Measurements from ENCODE around the gene TXNDC8.

The TXNDC8 gene

DNA sequence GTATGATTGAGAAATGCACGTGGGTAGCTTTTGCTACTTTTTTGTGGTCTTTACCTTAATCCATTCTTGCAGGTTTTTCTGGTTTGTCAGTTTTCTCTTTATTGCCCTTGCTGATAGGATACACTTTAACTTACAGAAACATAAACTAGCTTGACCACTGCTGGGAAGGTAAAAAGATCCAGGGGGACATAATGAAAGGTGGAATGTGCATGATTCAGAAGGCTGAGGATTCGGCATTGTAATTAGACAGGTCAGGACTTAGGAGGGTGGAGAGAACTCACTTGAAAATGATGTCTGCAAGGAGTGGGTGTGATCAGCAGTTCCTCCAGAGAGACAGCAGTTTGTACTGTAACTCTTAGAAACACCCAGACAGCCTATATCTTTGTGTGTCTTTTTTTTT, 19.8 kb upstream of the TXNDC8 start:
- DNase-seq (ENCODE audit: low read depth in 2 of 2): no peak
- TF ChIP-seq, protein P1, sequence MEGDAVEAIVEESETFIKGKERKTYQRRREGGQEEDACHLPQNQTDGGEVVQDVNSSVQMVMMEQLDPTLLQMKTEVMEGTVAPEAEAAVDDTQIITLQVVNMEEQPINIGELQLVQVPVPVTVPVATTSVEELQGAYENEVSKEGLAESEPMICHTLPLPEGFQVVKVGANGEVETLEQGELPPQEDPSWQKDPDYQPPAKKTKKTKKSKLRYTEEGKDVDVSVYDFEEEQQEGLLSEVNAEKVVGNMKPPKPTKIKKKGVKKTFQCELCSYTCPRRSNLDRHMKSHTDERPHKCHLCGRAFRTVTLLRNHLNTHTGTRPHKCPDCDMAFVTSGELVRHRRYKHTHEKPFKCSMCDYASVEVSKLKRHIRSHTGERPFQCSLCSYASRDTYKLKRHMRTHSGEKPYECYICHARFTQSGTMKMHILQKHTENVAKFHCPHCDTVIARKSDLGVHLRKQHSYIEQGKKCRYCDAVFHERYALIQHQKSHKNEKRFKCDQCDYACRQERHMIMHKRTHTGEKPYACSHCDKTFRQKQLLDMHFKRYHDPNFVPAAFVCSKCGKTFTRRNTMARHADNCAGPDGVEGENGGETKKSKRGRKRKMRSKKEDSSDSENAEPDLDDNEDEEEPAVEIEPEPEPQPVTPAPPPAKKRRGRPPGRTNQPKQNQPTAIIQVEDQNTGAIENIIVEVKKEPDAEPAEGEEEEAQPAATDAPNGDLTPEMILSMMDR (IDR thresholded peaks at IDR 0.05; ENCODE audit: low read depth, low read length): no peak
- H3K4me3 ChIP-seq (replicated peaks in 1 of 2; ENCODE audit: low read depth in 2 of 2, low read length in 2 of 2): no peak overlapping the region

DNA sequence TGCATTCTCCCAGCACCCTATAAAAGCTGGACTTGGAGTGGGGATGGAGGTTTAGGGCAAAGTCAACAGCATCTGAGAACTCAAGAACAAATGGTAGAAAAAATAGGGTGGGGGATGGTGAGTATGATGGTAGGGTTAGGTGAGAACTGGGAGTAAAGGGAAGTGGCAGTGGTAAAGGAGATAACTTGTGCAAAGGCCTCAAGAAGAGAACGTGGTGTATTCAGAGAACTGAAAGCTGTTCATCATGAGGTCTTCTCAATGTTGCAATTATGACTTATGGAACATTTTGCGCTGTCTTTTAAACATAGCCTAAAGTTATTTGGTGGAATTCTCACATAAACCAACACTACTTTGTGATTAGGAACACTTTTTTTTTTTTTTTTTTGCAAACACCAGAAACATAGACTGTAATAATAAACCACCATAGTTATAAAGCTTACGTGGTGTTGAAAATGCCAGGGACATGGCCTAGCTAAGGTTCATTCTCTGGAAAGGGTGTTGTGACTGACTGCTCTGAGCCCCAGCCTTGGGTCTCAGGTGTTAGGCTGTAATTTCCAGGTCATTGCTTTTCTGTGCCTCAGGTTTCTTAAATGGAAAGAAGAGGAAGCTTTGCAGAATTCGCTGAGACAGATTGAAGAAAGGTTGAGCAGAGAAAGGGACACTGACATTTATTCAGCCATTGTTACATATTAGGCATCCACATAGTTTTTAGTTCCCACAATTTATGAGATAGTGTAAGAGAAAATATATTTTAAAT, 19.2 kb upstream of the TXNDC8 start:
- DNase-seq (ENCODE audit: low read depth in 2 of 2): no peak
- H3K4me3 ChIP-seq (replicated peaks in 1 of 2; ENCODE audit: low read depth in 2 of 2, low read length in 2 of 2): no peak overlapping the region
- TF ChIP-seq, protein P1 (IDR thresholded peaks at IDR 0.05; ENCODE audit: low read depth, low read length): no peak

DNA sequence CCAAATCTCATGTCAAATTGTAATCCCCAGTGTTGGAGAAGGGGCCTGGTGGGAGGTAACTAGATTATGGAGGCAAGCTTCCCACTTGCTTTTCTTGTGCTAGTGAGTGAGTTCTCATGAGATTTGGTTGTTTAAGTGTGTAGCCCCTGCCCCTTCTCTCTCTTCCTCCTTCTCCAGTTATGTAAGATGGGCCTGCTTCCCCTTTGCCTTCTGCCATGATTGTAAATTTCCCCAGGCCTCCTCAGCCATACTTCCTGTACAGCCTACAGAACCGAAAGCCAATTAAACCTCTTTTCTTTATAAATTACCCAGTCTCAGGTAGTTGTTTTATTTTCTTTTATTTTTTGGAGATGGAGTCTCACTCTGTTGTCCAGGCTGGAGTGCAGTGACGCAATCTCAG, 18.2 kb upstream of the TXNDC8 start:
- no peak for DNase-seq (ENCODE audit: low read depth in 2 of 2)
- TF ChIP-seq, protein P1 (IDR thresholded peaks at IDR 0.05; ENCODE audit: low read depth, low read length): no peak
- H3K4me3 ChIP-seq (replicated peaks in 1 of 2; ENCODE audit: low read depth in 2 of 2, low read length in 2 of 2): no peak overlapping the region

DNA sequence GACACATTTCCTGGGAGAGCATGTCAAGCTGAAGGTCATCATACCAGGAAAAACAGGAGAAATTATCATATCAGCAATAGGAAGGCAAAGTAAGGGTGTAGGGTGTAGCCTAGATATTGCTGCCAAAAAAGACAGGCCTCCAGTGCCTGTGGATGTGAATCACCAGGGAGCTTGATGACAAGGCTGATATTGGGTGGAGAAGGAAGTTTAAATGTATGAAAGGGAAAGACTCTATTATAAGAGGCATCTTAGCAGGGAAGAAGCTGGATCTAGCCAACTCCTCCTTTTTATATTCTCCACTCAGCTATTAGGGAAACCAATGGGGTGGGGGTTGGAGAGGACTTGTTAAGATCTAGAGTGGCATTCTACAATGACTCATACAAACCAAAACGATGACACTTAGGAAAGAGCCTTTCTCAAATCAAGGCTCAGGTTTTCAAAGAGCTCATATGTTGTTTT, 13.4 kb upstream of the TXNDC8 start:
- no peak overlapping the region for H3K4me3 ChIP-seq (replicated peaks in 1 of 2; ENCODE audit: low read depth in 2 of 2, low read length in 2 of 2)
- TF ChIP-seq, protein P1 (IDR thresholded peaks at IDR 0.05; ENCODE audit: low read depth, low read length): no peak
- peak; percentile 67 to 78 for DNase-seq (ENCODE audit: low read depth in 2 of 2)

DNA sequence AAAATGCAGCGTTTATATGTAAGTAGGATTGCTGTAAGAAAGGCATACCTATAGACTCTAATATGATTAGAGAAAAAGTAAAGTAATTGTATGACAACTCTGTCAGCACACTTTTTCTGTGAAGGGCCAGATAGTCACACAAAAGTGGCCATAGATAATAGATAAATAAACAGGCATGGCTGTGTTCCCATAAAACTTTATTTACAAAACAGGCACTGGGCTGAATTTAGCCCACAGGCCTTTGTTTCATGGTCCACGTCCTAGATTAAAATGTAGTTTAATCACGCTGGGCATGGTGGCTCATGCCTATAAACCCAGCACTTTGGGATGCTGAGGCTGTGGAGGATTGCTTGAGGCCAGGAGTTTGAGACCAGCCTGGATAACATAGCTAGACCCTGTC, 8.7 kb upstream of the TXNDC8 start:
- DNase-seq (ENCODE audit: low read depth in 2 of 2): no peak
- TF ChIP-seq, protein P1 (IDR thresholded peaks at IDR 0.05; ENCODE audit: low read depth, low read length): no peak
- no peak overlapping the region for H3K4me3 ChIP-seq (replicated peaks in 1 of 2; ENCODE audit: low read depth in 2 of 2, low read length in 2 of 2)

DNA sequence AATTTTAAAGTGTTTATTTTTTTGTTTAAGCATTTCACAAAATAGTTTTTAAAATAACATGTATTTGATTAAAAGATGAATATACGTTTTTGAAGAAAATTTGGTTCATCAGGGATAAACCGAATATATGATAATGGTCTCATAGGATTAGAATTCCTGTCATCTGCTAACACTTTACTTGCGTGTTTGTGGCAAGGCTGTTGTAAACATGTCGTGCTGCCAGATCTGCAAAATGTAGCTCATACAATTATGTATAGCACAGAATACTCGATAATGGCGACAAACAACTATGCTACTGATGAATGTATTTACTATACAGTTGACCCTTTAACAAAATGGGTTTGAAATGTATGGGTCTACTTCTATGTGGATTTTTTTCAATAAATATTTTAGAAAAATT, 7.2 kb upstream of the TXNDC8 start:
- no peak overlapping the region for H3K4me3 ChIP-seq (replicated peaks in 1 of 2; ENCODE audit: low read depth in 2 of 2, low read length in 2 of 2)
- TF ChIP-seq, protein P1 (IDR thresholded peaks at IDR 0.05; ENCODE audit: low read depth, low read length): no peak
- DNase-seq (ENCODE audit: low read depth in 2 of 2): no peak

DNA sequence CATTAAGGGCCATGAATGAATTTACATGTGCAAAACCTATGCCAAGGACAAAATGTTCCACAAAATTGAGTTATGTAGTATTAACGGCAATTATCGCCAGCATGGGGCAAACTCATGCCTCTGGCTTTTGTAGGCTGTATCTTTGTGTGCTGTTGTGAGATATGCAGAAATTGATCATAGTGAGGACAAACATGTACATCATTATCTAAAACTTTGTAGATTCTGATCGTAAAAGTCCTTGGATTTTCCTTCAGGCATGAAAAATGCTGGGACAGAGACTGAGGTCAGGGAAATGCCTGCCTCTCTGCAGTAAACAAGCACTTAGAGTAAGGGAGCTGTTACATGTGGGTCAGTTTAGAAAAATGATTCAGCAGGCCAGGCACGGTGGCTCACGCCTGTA, 5.9 kb upstream of the TXNDC8 start:
- no peak for DNase-seq (ENCODE audit: low read depth in 2 of 2)
- no peak overlapping the region for H3K4me3 ChIP-seq (replicated peaks in 1 of 2; ENCODE audit: low read depth in 2 of 2, low read length in 2 of 2)
- TF ChIP-seq, protein P1 (IDR thresholded peaks at IDR 0.05; ENCODE audit: low read depth, low read length): no peak

All from cardiac fibroblast (primary cell).